H1 (cell line): ENCODE results near the gene CCDC88C. TPM values are rescaled to one million over a fixed set of nuclear protein-coding genes. Genes with fewer than 3 reads are reported as not detected.

Experiments
- BRCA1 ChIP-seq: IDR thresholded peaks from 2 replicates; pipeline ENCODE4 v1.6.1; 2012; ENCODE audit warnings: low read depth, low read length, improper control_type of control experiment
- HDAC2 ChIP-seq, 2 experiments: fragments of 300-600 bp in 1 of 2; sonication (generic) in 1 of 2; IDR thresholded peaks; 2 replicates each; pipeline ENCODE4 v1.6.1; 2011 to 2012; ENCODE audit warnings: low read depth in 2 of 2, low read length in 2 of 2, mild to moderate bottlenecking in 2 of 2, moderate library complexity in 2 of 2, borderline replicate concordance in 1 of 2, inconsistent platforms in 1 of 2
- SIRT6 ChIP-seq: IDR thresholded peaks from one replicate; pipeline ENCODE4 v1.7.1; 2012; ENCODE audit warnings: low read length, inconsistent platforms
- polyA plus RNA-seq, 7 experiments: library from polyadenylated mRNA; depleted of rRNA in 3 of 7; stranded (reverse) in 5 of 7; unstranded in 2 of 7; fragments of >200 nt in 5 of 7; fragments of 200-250 nt in 2 of 7; gene quantifications; 1 replicate in 5 of 7; 2 replicates in 1 of 7; 4 replicates in 1 of 7; pipeline versions ENCODE4 v1.2.1 to v1.2.3, GENCODE V29; 2011 to 2013; ENCODE audit warnings: missing spikeins in 2 of 7, mixed read lengths in 2 of 7
- total RNA-seq: library from RNA; stranded (reverse); fragmentation: NEBNext Ultra II Directional; extraction: Animal tissue kit (Norgen Biotek cat#: 25700); gene quantifications from 2 replicates; pipeline ENCODE4 v1.2.1, GENCODE V29; 2021
- TF ChIP-seq, protein P1 (sequence below): IDR thresholded peaks from 2 replicates; pipeline ENCODE4 v1.6.1; 2011; ENCODE audit warnings: low read length, improper control_type of control experiment

The CCDC88C gene
- total and polyA plus RNA-seq, 2 of the 8 experiments (the other 6 are each of a cell fraction or from before 2014, with no cell fraction given): 10.3 to 57.7 TPM

DNA sequence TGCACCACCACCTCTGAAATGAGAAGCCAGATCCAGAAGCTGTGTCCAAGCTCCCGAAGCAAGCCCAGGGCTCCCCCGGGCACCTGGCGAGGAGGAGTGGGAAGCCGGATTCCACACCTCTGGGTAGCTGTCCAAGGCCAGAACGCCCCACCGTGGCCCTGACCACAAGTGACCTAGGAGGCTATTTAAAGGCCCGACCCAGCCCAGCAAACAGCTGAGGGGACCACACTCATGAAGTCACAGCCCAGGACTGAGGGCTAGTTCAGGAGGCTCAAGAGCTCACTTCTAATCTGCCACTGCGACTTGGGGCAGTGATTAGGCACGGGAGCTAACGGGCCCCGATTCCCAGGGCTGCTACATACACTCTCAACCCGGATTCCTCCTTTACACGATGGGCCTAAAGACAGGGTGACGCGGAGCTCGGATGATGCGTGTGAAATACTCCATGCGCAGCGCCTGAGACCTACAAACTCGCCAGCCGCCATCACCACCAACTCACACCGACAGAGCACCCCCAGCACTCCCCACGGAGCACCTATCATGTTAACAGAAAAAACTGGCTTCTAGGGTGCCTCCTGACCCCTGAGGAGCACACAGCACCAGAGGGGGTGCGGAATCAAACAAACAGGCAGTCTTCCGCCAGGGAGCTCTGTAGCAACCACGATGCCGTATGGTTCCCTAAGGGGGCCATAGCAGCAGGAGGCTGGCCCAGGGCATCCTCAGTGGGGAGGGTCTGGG, 89.1 kb downstream of the CCDC88C start (continued):
- TF ChIP-seq, protein P1, sequence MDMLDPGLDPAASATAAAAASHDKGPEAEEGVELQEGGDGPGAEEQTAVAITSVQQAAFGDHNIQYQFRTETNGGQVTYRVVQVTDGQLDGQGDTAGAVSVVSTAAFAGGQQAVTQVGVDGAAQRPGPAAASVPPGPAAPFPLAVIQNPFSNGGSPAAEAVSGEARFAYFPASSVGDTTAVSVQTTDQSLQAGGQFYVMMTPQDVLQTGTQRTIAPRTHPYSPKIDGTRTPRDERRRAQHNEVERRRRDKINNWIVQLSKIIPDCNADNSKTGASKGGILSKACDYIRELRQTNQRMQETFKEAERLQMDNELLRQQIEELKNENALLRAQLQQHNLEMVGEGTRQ: no peak
- TF ChIP-seq SIRT6 (no peak), BRCA1 (no peak), HDAC2 (IDR thresholded peaks at IDR 0.05; ENCODE audit: borderline replicate concordance in 1 of 2, low read depth in 2 of 2, low read length in 2 of 2) (no peak)
- TF ChIP-seq, all 59 proteins: peak for 0
